Activated naive CD8-positive, alpha-beta T cell treated with anti-CD3 and anti-CD28 coated beads for 36 hours (primary cell): ENCODE data around the gene CALD1. TPM values are rescaled to one million over a fixed set of nuclear protein-coding genes. Genes with fewer than 3 reads are reported as not detected.

Experiments
- DNase-seq: peaks from one replicate; pipeline ENCODE4 v3.0.0; 2021
- H3K27ac Mint-ChIP-seq: one replicate; pipeline ENCODE4 v1.8.0; 2022; ENCODE audit warnings: mild to moderate bottlenecking, moderate library complexity, mixed read lengths
- H3K27me3 Mint-ChIP-seq: one replicate; pipeline ENCODE4 v1.8.0; 2022; ENCODE audit warnings: mild to moderate bottlenecking, mixed read lengths
- H3K36me3 Mint-ChIP-seq: one replicate; pipeline ENCODE4 v1.8.0; 2021; ENCODE audit warnings: mild to moderate bottlenecking, mixed read lengths
- H3K4me1 Mint-ChIP-seq: one replicate; pipeline ENCODE4 v1.8.0; 2021; ENCODE audit warnings: mixed read lengths
- H3K4me3 Mint-ChIP-seq: one replicate; pipeline ENCODE4 v1.8.0; 2022; ENCODE audit warnings: mild to moderate bottlenecking, moderate library complexity, mixed read lengths
- H3K9me3 Mint-ChIP-seq: one replicate; pipeline ENCODE4 v1.8.0; 2022; ENCODE audit warnings: mixed read lengths
- total RNA-seq, 2 experiments: library from RNA; stranded (reverse); gene quantifications; one replicate each; pipeline ENCODE4 v1.2.3, GENCODE V29; 2021

The CALD1 gene
- total RNA-seq, 2 experiments from 2014 or later, result 1.1 TPM

- Mint-ChIP-seq H3K27ac (no peak overlapping the region), H3K36me3 (peaks cover 12% of the 10 kb centered on the region), H3K4me3 (no peak overlapping the region), H3K4me1 (peaks cover 5% of the 10 kb centered on the region), H3K27me3 (peaks cover 13% of the 10 kb centered on the region), H3K9me3 (peaks cover 17% of the 10 kb centered on the region)
- DNase-seq, result no peak
These were observed 113.5 kb downstream of the CALD1 start for GRCh38 chr7:134892963-134893362.

GRCh38 chr7:134893920-134894319 lies 114.5 kb downstream of the CALD1 start:
- Mint-ChIP-seq H3K27me3 (peaks cover 13% of the 10 kb centered on the region), H3K4me1 (peaks cover 5% of the 10 kb centered on the region)

GRCh38 chr7:134894928-134895327 lies 115.5 kb downstream of the CALD1 start:
- Mint-ChIP-seq H3K27ac (no peak overlapping the region), H3K9me3 (peaks cover 17% of the 10 kb centered on the region), H3K27me3 (peaks cover 13% of the 10 kb centered on the region), H3K4me3 (no peak overlapping the region), H3K4me1 (peaks cover 9% of the 10 kb centered on the region), H3K36me3 (peaks cover 12% of the 10 kb centered on the region)
- no peak for DNase-seq

More at GRCh38 chr7:134893920-134894319, 114.5 kb downstream of the CALD1 start:
- no peak for DNase-seq
- Mint-ChIP-seq H3K9me3 (peaks cover 17% of the 10 kb centered on the region), H3K27ac (no peak overlapping the region), H3K4me3 (no peak overlapping the region), H3K36me3 (peaks cover 12% of the 10 kb centered on the region)

GRCh38 chr7:134896073-134896472 lies 116.6 kb downstream of the CALD1 start:
- DNase-seq, result no peak
- no peak overlapping the region for H3K4me3 Mint-ChIP-seq
- H3K27ac Mint-ChIP-seq, result no peak overlapping the region
- peaks cover 12% of the 10 kb centered on the region for H3K36me3 Mint-ChIP-seq
- peaks cover 17% of the 10 kb centered on the region for H3K9me3 Mint-ChIP-seq
- peaks cover 14% of the 10 kb centered on the region for H3K4me1 Mint-ChIP-seq
- peaks cover 12% of the 10 kb centered on the region for H3K27me3 Mint-ChIP-seq

- H3K4me1 Mint-ChIP-seq, result peaks cover 10% of the 10 kb centered on the region
- H3K36me3 Mint-ChIP-seq, result peaks cover 12% of the 10 kb centered on the region
- peaks cover 4% of the 10 kb centered on the region for H3K27me3 Mint-ChIP-seq
- H3K9me3 Mint-ChIP-seq, result peaks cover 17% of the 10 kb centered on the region
- DNase-seq, result no peak
- H3K4me3 Mint-ChIP-seq, result no peak overlapping the region
- H3K27ac Mint-ChIP-seq, result no peak overlapping the region
These were observed 118.5 kb downstream of the CALD1 start for GRCh38 chr7:134897936-134898335.

- DNase-seq, result no peak
- peaks cover 10% of the 10 kb centered on the region for H3K4me1 Mint-ChIP-seq
- no peak overlapping the region for H3K4me3 Mint-ChIP-seq
- H3K9me3 Mint-ChIP-seq, result peaks cover 13% of the 10 kb centered on the region
- H3K27me3 Mint-ChIP-seq, result no peaks in the 10 kb centered on the region
- no peak overlapping the region for H3K27ac Mint-ChIP-seq
- H3K36me3 Mint-ChIP-seq, result peaks cover 9% of the 10 kb centered on the region
These were observed 120.3 kb downstream of the CALD1 start for GRCh38 chr7:134899729-134900128.

GRCh38 chr7:134900166-134900982 lies 120.9 kb downstream of the CALD1 start:
- no peak for DNase-seq
- no peak overlapping the region for H3K27ac Mint-ChIP-seq
- peaks cover 9% of the 10 kb centered on the region for H3K36me3 Mint-ChIP-seq
- no peak overlapping the region for H3K4me3 Mint-ChIP-seq
- H3K27me3 Mint-ChIP-seq, result no peaks in the 10 kb centered on the region
- H3K9me3 Mint-ChIP-seq, result peaks cover 12% of the 10 kb centered on the region
- peaks cover 10% of the 10 kb centered on the region for H3K4me1 Mint-ChIP-seq

- Mint-ChIP-seq H3K9me3 (peaks cover 4% of the 10 kb centered on the region), H3K4me3 (no peak overlapping the region), H3K27me3 (no peaks in the 10 kb centered on the region), H3K36me3 (peaks cover 3% of the 10 kb centered on the region), H3K4me1 (peaks cover 10% of the 10 kb centered on the region), H3K27ac (no peak overlapping the region)
- no peak for DNase-seq
These were observed 122.1 kb downstream of the CALD1 start for GRCh38 chr7:134901389-134902020.

GRCh38 chr7:134902058-134902457 lies 122.6 kb downstream of the CALD1 start:
- peaks cover 1% of the 10 kb centered on the region for H3K9me3 Mint-ChIP-seq
- no peak overlapping the region for H3K4me3 Mint-ChIP-seq
- H3K4me1 Mint-ChIP-seq, result peaks cover 10% of the 10 kb centered on the region
- H3K27me3 Mint-ChIP-seq, result no peaks in the 10 kb centered on the region
- no peak for DNase-seq
- no peak overlapping the region for H3K27ac Mint-ChIP-seq
- no peaks in the 10 kb centered on the region for H3K36me3 Mint-ChIP-seq

- Mint-ChIP-seq H3K4me1 (peaks cover 10% of the 10 kb centered on the region), H3K27ac (no peak overlapping the region), H3K9me3 (no peaks in the 10 kb centered on the region), H3K4me3 (no peak overlapping the region), H3K27me3 (no peaks in the 10 kb centered on the region), H3K36me3 (no peaks in the 10 kb centered on the region)
- DNase-seq, result no peak
These were observed 123.8 kb downstream of the CALD1 start for GRCh38 chr7:134903073-134903790.

GRCh38 chr7:134905375-134905774 lies 125.9 kb downstream of the CALD1 start:
- DNase-seq, result no peak
- Mint-ChIP-seq H3K4me1 (peaks cover 7% of the 10 kb centered on the region), H3K27ac (no peak overlapping the region), H3K36me3 (no peaks in the 10 kb centered on the region), H3K27me3 (no peaks in the 10 kb centered on the region), H3K9me3 (no peaks in the 10 kb centered on the region), H3K4me3 (no peak overlapping the region)

GRCh38 chr7:134907000-134907399 lies 127.6 kb downstream of the CALD1 start:
- Mint-ChIP-seq H3K36me3 (no peaks in the 10 kb centered on the region), H3K4me1 (peaks cover 7% of the 10 kb centered on the region), H3K27ac (no peak overlapping the region), H3K9me3 (no peaks in the 10 kb centered on the region), H3K4me3 (no peak overlapping the region), H3K27me3 (no peaks in the 10 kb centered on the region)
- DNase-seq, result no peak

GRCh38 chr7:134907639-134908038 lies 128.2 kb downstream of the CALD1 start:
- H3K27me3 Mint-ChIP-seq, result no peaks in the 10 kb centered on the region
- no peak overlapping the region for H3K27ac Mint-ChIP-seq
- peaks cover 7% of the 10 kb centered on the region for H3K4me1 Mint-ChIP-seq
- DNase-seq, result no peak
- no peaks in the 10 kb centered on the region for H3K36me3 Mint-ChIP-seq
- no peak overlapping the region for H3K4me3 Mint-ChIP-seq
- H3K9me3 Mint-ChIP-seq, result no peaks in the 10 kb centered on the region

- no peaks in the 10 kb centered on the region for H3K9me3 Mint-ChIP-seq
- H3K27ac Mint-ChIP-seq, result no peak overlapping the region
- no peaks in the 10 kb centered on the region for H3K27me3 Mint-ChIP-seq
- no peak overlapping the region for H3K4me3 Mint-ChIP-seq
- no peak for DNase-seq
- peaks cover 7% of the 10 kb centered on the region for H3K4me1 Mint-ChIP-seq
- no peaks in the 10 kb centered on the region for H3K36me3 Mint-ChIP-seq
These were observed 128.9 kb downstream of the CALD1 start for GRCh38 chr7:134908289-134908688.

GRCh38 chr7:134910214-134910890 lies 130.9 kb downstream of the CALD1 start:
- Mint-ChIP-seq H3K27ac (no peak overlapping the region), H3K27me3 (no peaks in the 10 kb centered on the region), H3K9me3 (no peaks in the 10 kb centered on the region), H3K36me3 (no peaks in the 10 kb centered on the region), H3K4me3 (no peak overlapping the region), H3K4me1 (peaks cover 7% of the 10 kb centered on the region)
- DNase-seq, result no peak
